IMR-90 (cell line): Measurements from ENCODE around the gene CCDC137. TPM values are rescaled to one million over a fixed set of nuclear protein-coding genes. Genes with fewer than 3 reads are reported as not detected.

Source experiments
- ATAC-seq: fragments of 200-7000 bp; cut with Tn5 transposase; 2 replicates; pipeline ENCODE4 v1.9.1; 2020; ENCODE audit warnings: low read depth, mild to moderate bottlenecking, moderate library complexity
- BruUV-seq: library from RNA; stranded (reverse); fragments of 400-500 nt; replicated peaks from 2 replicates; lab custom pipeline; 2021; lab: Mats Ljungman, UMichigan
- CTCF ChIA-PET: fragments of 300-600 bp; formaldehyde crosslinking; extraction: SDS; loops from one replicate; lab custom pipeline; 2021; ENCODE audit warnings: antibody characterized with exemption; lab: Yijun Ruan, JAX
- POLR2A ChIA-PET: fragments of 300-600 bp; sonication (Branson Sonifier 250); formaldehyde crosslinking; loops from one replicate; lab custom pipeline; 2022; ENCODE audit warnings: antibody characterized with exemption; ENCODE audit not compliant: unreplicated experiment; lab: Charles Lee
- DNase-seq: peaks from one replicate; pipeline ENCODE4 v3.0.0; 2013
- H2AFZ ChIP-seq: replicated peaks from 2 replicates; pipeline ENCODE3; 2013; ENCODE audit warnings: low read length, mild to moderate bottlenecking; ENCODE audit not compliant: poor library complexity
- H2AK5ac ChIP-seq: 2 replicates; pipeline ENCODE4 v1.6.1; 2013; ENCODE audit warnings: low read depth, low read length, inconsistent platforms
- H2AK9ac ChIP-seq: replicated peaks from 2 replicates; pipeline ENCODE3; 2013; ENCODE audit warnings: mild to moderate bottlenecking, low read depth, low read length, moderate library complexity; ENCODE audit not compliant: poor library complexity
- H2BK120ac ChIP-seq: 2 replicates; pipeline ENCODE4 v1.6.1; 2013; ENCODE audit warnings: low read depth, low read length, inconsistent platforms
- H2BK15ac ChIP-seq: 3 replicates; pipeline ENCODE4 v1.6.1; 2013; ENCODE audit warnings: low read depth, low read length, inconsistent platforms
- H2BK20ac ChIP-seq: 2 replicates; pipeline ENCODE4 v1.6.1; 2013; ENCODE audit warnings: low read depth, mild to moderate bottlenecking, inconsistent platforms, low read length, moderate library complexity
- H2BK5ac ChIP-seq: 2 replicates; pipeline ENCODE4 v1.6.1; 2013; ENCODE audit warnings: mild to moderate bottlenecking, low read depth, low read length, inconsistent platforms; ENCODE audit not compliant: poor library complexity, severe bottlenecking
- H3K14ac ChIP-seq: replicated peaks from 2 replicates; pipeline ENCODE4 v1.6.1; 2013; ENCODE audit warnings: low read depth, low read length, inconsistent platforms
- H3K18ac ChIP-seq: 2 replicates; pipeline ENCODE4 v1.6.1; 2013; ENCODE audit warnings: low read depth, low read length, control low read depth
- H3K23ac ChIP-seq: 2 replicates; pipeline ENCODE4 v1.6.1; 2013; ENCODE audit warnings: low read depth, low read length, inconsistent platforms
- H3K27ac ChIP-seq: 2 replicates; pipeline ENCODE4 v1.5.1; 2013; ENCODE audit warnings: mild to moderate bottlenecking, control low read depth, low read length; ENCODE audit not compliant: insufficient read depth
- H3K27me3 ChIP-seq: 2 replicates; pipeline ENCODE4 v1.6.1; 2013; ENCODE audit warnings: low read length; ENCODE audit not compliant: control insufficient read depth, insufficient read depth
- H3K36me3 ChIP-seq: 2 replicates; pipeline ENCODE4 v1.6.1; 2013; ENCODE audit warnings: low read length, mixed read lengths; ENCODE audit not compliant: control insufficient read depth, insufficient read depth
- H3K4ac ChIP-seq: 2 replicates; pipeline ENCODE4 v1.6.1; 2013; ENCODE audit warnings: low read depth, low read length, inconsistent platforms
- H3K4me1 ChIP-seq: 2 replicates; pipeline ENCODE4 v1.6.1; 2013; ENCODE audit warnings: low read length, mixed read lengths; ENCODE audit not compliant: control insufficient read depth, insufficient read depth
- H3K4me2 ChIP-seq: 2 replicates; pipeline ENCODE4 v1.6.1; 2013; ENCODE audit warnings: low read depth, mild to moderate bottlenecking, control low read depth, low read length, moderate library complexity
- H3K4me3 ChIP-seq: 2 replicates; pipeline ENCODE4 v1.5.1; 2013; ENCODE audit warnings: low read depth, mild to moderate bottlenecking, control low read depth, low read length, moderate library complexity; ENCODE audit not compliant: insufficient read depth
- H3K56ac ChIP-seq: 2 replicates; pipeline ENCODE4 v1.6.1; 2013; ENCODE audit warnings: low read length, inconsistent platforms; ENCODE audit not compliant: insufficient read depth; ENCODE audit errors: extremely low read depth
- H3K79me1 ChIP-seq, 2 experiments: 2 replicates each; pipeline ENCODE4 v1.6.1; 2013; ENCODE audit warnings: low read length in 2 of 2, inconsistent platforms in 1 of 2, low read depth in 1 of 2
- H3K9ac ChIP-seq: 2 replicates; pipeline ENCODE4 v1.6.1; 2013; ENCODE audit warnings: low read depth, low read length, control low read depth
- H3K9me1 ChIP-seq: 2 replicates; pipeline ENCODE4 v1.6.1; 2013; ENCODE audit warnings: low read length, inconsistent platforms; ENCODE audit not compliant: insufficient read depth
- H3K9me3 ChIP-seq: 2 replicates; pipeline ENCODE4 v1.6.1; 2013; ENCODE audit warnings: low read length; ENCODE audit not compliant: control insufficient read depth, insufficient read depth
- H4K20me1 ChIP-seq: 2 replicates; pipeline ENCODE4 v1.6.1; 2013; ENCODE audit warnings: low read length, inconsistent platforms; ENCODE audit not compliant: insufficient read depth
- H4K5ac ChIP-seq: 2 replicates; pipeline ENCODE4 v1.6.1; 2013; ENCODE audit warnings: mild to moderate bottlenecking, low read depth, low read length, control low read depth
- H4K8ac ChIP-seq, 2 experiments: 2 replicates each; pipeline ENCODE4 v1.6.1; 2013; ENCODE audit warnings: low read depth in 2 of 2, low read length in 2 of 2, control low read depth in 1 of 2, inconsistent platforms in 1 of 2
- H4K91ac ChIP-seq: 2 replicates; pipeline ENCODE4 v1.6.1; 2013; ENCODE audit warnings: low read depth, low read length, inconsistent platforms; ENCODE audit not compliant: insufficient read depth
- CEBPB ChIP-seq: IDR thresholded peaks from 2 replicates; pipeline ENCODE4 v1.6.1; 2012; ENCODE audit warnings: low read depth, low read length, improper control_type of control experiment
- FOS ChIP-seq: fragments of 150-350 bp; IDR thresholded peaks from 2 replicates; pipeline ENCODE4 v1.6.1; 2016; ENCODE audit warnings: low read depth, low read length
- MAFK ChIP-seq: IDR thresholded peaks from 2 replicates; pipeline ENCODE4 v1.6.1; 2012; ENCODE audit warnings: low read depth, low read length, improper control_type of control experiment
- MAZ ChIP-seq: IDR thresholded peaks from 2 replicates; pipeline ENCODE4 v1.6.1; 2012; ENCODE audit warnings: low read depth, mild to moderate bottlenecking, low read length, improper control_type of control experiment, moderate library complexity, borderline replicate concordance
- MXI1 ChIP-seq: IDR thresholded peaks from 2 replicates; pipeline ENCODE4 v1.6.1; 2012; ENCODE audit warnings: low read depth, mild to moderate bottlenecking, low read length, moderate library complexity, borderline replicate concordance
- NFE2L2 ChIP-seq: fragments of 150-350 bp; IDR thresholded peaks from 2 replicates; pipeline ENCODE4 v1.6.1; 2016; ENCODE audit warnings: low read depth, mild to moderate bottlenecking, low read length
- POLR2A ChIP-seq: IDR thresholded peaks from 2 replicates; pipeline ENCODE4 v1.6.1; 2012; ENCODE audit warnings: mild to moderate bottlenecking, low read depth, low read length
- RAD21 ChIP-seq: IDR thresholded peaks from 2 replicates; pipeline ENCODE4 v1.6.1; 2012; ENCODE audit warnings: low read length, improper control_type of control experiment
- RCOR1 ChIP-seq: IDR thresholded peaks from 2 replicates; pipeline ENCODE4 v1.6.1; 2012; ENCODE audit warnings: mild to moderate bottlenecking, low read length, improper control_type of control experiment; ENCODE audit not compliant: insufficient replicate concordance
- RFX5 ChIP-seq: IDR thresholded peaks from 2 replicates; pipeline ENCODE4 v1.8.0; 2012; ENCODE audit warnings: low read depth, mild to moderate bottlenecking, low read length, moderate library complexity
- WGBS, 2 experiments: methylation state at CpG; one replicate each; pipeline versions ENCODE4 v1.1.5 to v1.1.7; 2013; ENCODE audit warnings: missing lambda C conversion rate in 2 of 2; ENCODE audit not compliant: insufficient read length in 1 of 2; ENCODE audit errors: extremely low coverage in 2 of 2; 5-methylcytosine and 5-hydroxymethylcytosine counted together
- dilution Hi-C: fragments of 300-500 bp; cut with HindIII; formaldehyde crosslinking; loops from one replicate; pipeline ENCODE4 v1.14.3; 2018; ENCODE audit warnings: low sequenced_read_pairs; ENCODE audit not compliant: unreplicated experiment
- in situ Hi-C: fragments of 300-500 bp; cut with MboI; formaldehyde crosslinking; loops from 3 replicates; pipeline ENCODE4 v1.14.3; 2019; ENCODE audit warnings: low sequenced_read_pairs, inconsistent platforms, mixed read lengths
- intact Hi-C: fragments of 100-400 bp; cut with micrococcal nuclease; formaldehyde crosslinking; loops from 2 replicates; pipeline ENCODE4 v1.10.0; 2022
- polyA plus RNA-seq, 3 experiments: library from polyadenylated mRNA; depleted of rRNA; stranded (reverse); fragments of >200 nt; gene quantifications; 2 replicates each; pipeline ENCODE4 v1.2.3, GENCODE V29; 2012; ENCODE audit warnings: low replicate concordance in 1 of 3
- total RNA-seq: library from RNA; depleted of rRNA; stranded (reverse); fragments of >200 nt; gene quantifications from 2 replicates; pipeline ENCODE4 v1.2.3, GENCODE V29; 2012
- TF ChIP-seq, protein P1 (sequence below): conservative IDR thresholded peaks from 2 replicates; pipeline ENCODE4 v1.5.1; 2012; ENCODE audit warnings: mild to moderate bottlenecking, low read depth, low read length, improper control_type of control experiment
- TF ChIP-seq, protein P2 (sequence below): fragments of 150-350 bp; IDR thresholded peaks from 2 replicates; pipeline ENCODE4 v1.6.1; 2017; ENCODE audit warnings: mild to moderate bottlenecking, antibody characterized with exemption, low read length, low read depth

The CCDC137 gene
- total and polyA plus RNA-seq, 2 of the 4 experiments (the other 2 are of a cell fraction), result 7.5 to 18.4 TPM

DNA sequence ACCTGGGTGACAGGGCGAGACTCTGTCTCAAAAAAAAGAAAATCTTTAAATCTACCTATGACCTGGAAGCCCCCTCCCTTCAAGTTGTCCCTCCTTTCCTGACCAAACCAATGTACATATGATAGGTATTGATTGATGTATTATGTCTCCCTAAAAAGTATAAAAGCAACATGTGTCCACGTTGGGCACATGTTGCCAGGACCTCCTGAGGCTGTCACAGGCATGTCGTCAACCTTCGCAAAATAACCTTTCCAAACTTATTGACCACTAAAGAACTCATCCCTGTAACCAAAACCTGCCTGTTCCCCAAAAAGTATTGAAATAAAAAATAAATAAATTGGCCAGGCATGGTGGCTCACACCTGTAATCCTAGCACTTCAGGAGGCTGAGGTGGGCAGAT lies 4.5 kb upstream of the CCDC137 start:
- no peak overlapping the region for H3K4me3 ChIP-seq
- no peak overlapping the region for H2BK120ac ChIP-seq
- no peaks in the 10 kb centered on the region for H3K9me3 ChIP-seq
- POLR2A ChIA-PET, result no interaction called here
- H3K9ac ChIP-seq, result no peak overlapping the region
- no peak overlapping the region for H3K27ac ChIP-seq
- peaks cover 8% of the 10 kb centered on the region for H3K36me3 ChIP-seq
- H2BK20ac ChIP-seq, result no peak overlapping the region
- no peak overlapping the region for H3K56ac ChIP-seq
- H3K4me2 ChIP-seq, result no peak overlapping the region
- peaks cover 8% of the 10 kb centered on the region for H3K4me1 ChIP-seq
- ATAC-seq, result no peak
- TF ChIP-seq NFE2L2 (no peak), FOS (no peak), RCOR1 (no peak), POLR2A (no peak), RAD21 (no peak), MAZ (no peak), RFX5 (no peak), CEBPB (no peak), MXI1 (no peak), MAFK (no peak)
- TF ChIP-seq, protein P1, sequence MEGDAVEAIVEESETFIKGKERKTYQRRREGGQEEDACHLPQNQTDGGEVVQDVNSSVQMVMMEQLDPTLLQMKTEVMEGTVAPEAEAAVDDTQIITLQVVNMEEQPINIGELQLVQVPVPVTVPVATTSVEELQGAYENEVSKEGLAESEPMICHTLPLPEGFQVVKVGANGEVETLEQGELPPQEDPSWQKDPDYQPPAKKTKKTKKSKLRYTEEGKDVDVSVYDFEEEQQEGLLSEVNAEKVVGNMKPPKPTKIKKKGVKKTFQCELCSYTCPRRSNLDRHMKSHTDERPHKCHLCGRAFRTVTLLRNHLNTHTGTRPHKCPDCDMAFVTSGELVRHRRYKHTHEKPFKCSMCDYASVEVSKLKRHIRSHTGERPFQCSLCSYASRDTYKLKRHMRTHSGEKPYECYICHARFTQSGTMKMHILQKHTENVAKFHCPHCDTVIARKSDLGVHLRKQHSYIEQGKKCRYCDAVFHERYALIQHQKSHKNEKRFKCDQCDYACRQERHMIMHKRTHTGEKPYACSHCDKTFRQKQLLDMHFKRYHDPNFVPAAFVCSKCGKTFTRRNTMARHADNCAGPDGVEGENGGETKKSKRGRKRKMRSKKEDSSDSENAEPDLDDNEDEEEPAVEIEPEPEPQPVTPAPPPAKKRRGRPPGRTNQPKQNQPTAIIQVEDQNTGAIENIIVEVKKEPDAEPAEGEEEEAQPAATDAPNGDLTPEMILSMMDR, result no peak
- TF ChIP-seq, protein P2, sequence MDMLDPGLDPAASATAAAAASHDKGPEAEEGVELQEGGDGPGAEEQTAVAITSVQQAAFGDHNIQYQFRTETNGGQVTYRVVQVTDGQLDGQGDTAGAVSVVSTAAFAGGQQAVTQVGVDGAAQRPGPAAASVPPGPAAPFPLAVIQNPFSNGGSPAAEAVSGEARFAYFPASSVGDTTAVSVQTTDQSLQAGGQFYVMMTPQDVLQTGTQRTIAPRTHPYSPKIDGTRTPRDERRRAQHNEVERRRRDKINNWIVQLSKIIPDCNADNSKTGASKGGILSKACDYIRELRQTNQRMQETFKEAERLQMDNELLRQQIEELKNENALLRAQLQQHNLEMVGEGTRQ, result no peak
- intact Hi-C loops (no loop called here), dilution Hi-C loops (no loop called here), in situ Hi-C loops (no loop called here)
- H2BK5ac ChIP-seq, result no peak overlapping the region
- no peak for DNase-seq
- peaks cover 16% of the 10 kb centered on the region for H3K9me1 ChIP-seq
- H3K18ac ChIP-seq, result no peak overlapping the region
- no peak overlapping the region for H3K4ac ChIP-seq
- no peak overlapping the region for H3K14ac ChIP-seq
- CTCF ChIA-PET, result no interaction called here
- H2AFZ ChIP-seq, result no peak overlapping the region
- WGBS, 2 experiments, result no CpG with 5 or more reads among the region's 4 CpGs
- H3K23ac ChIP-seq, result no peak overlapping the region
- H4K5ac ChIP-seq, result no peak overlapping the region
- no peaks in the 10 kb centered on the region for H3K27me3 ChIP-seq
- no TSS peak for BruUV-seq
- no peak overlapping the region for H4K91ac ChIP-seq
- H2BK15ac ChIP-seq, result no peak overlapping the region
- H3K79me1 ChIP-seq, result peaks cover 13 to 25% of the 10 kb centered on the region in 2 experiments
- no peak overlapping the region for H4K8ac ChIP-seq
- no peaks in the 10 kb centered on the region for H4K20me1 ChIP-seq
- no peak overlapping the region for H2AK5ac ChIP-seq
- no peak overlapping the region for H2AK9ac ChIP-seq
